GM13976 (cell line): Measurements from ENCODE around the gene ASB7.

Source experiments
- DNase-seq: peaks from one replicate; pipeline ENCODE4 v3.0.0; 2012; ENCODE audit warnings: low spot score
- CTCF ChIP-seq: IDR thresholded peaks from 2 replicates; pipeline ENCODE4 v1.5.1; 2012; ENCODE audit warnings: borderline replicate concordance, mild to moderate bottlenecking; ENCODE audit not compliant: insufficient read depth; ENCODE audit errors: extremely low read depth, missing control alignments, control extremely low read depth
- in situ Hi-C: fragments of 300-500 bp; cut with MboI; formaldehyde crosslinking; loops from one replicate; pipeline ENCODE4 v1.12.0; 2022; ENCODE audit warnings: low sequenced_read_pairs, mixed read lengths, inconsistent platforms; ENCODE audit not compliant: unreplicated experiment

ASB7 gene

GRCh38 chr15:100665570-100665969, 63.2 kb downstream of the ASB7 start:
- TF ChIP-seq CTCF: no peak
- DNase-seq: no peak
- in situ Hi-C loops: no loop called here

- DNase-seq: no peak
- no peak for TF ChIP-seq CTCF
- in situ Hi-C loops: no loop called here
Measured at GRCh38 chr15:100667405-100668347, 65.3 kb downstream of the ASB7 start.

GRCh38 chr15:100668348-100668745, 66.0 kb downstream of the ASB7 start:
- in situ Hi-C loops: no loop called here
- DNase-seq: no peak
- TF ChIP-seq CTCF: no peak

GRCh38 chr15:100669260-100669659, 66.9 kb downstream of the ASB7 start:
- in situ Hi-C loops: no loop called here
- TF ChIP-seq CTCF: no peak
- no peak for DNase-seq

GRCh38 chr15:100670505-100671021, 68.2 kb downstream of the ASB7 start:
- no peak for TF ChIP-seq CTCF
- in situ Hi-C loops: no loop called here
- DNase-seq: no peak

GRCh38 chr15:100671124-100671680, 68.8 kb downstream of the ASB7 start:
- TF ChIP-seq CTCF: no peak
- in situ Hi-C loops: no loop called here
- DNase-seq: no peak
